Progenitor cell of endocrine pancreas (in vitro differentiated cells): ENCODE results near the gene TGFB1I1. TPM values are rescaled to one million over a fixed set of nuclear protein-coding genes. Genes with fewer than 3 reads are reported as not detected.

Experiments used
- DNase-seq: peaks from one replicate; pipeline ENCODE4 v3.0.0; 2021; ENCODE audit warnings: low spot score; ENCODE audit not compliant: unreplicated experiment
- H3K27ac Mint-ChIP-seq: 2 replicates; pipeline ENCODE4 v1.8.0; 2021; ENCODE audit warnings: mild to moderate bottlenecking, moderate library complexity, mixed read lengths
- H3K27me3 Mint-ChIP-seq: 2 replicates; pipeline ENCODE4 v1.8.0; 2021; ENCODE audit warnings: mixed read lengths
- H3K36me3 Mint-ChIP-seq: 2 replicates; pipeline ENCODE4 v1.8.0; 2022; ENCODE audit warnings: mixed read lengths; ENCODE audit not compliant: insufficient read depth
- H3K4me1 Mint-ChIP-seq: 2 replicates; pipeline ENCODE4 v1.8.0; 2021; ENCODE audit warnings: low read depth, mixed read lengths
- H3K4me3 Mint-ChIP-seq: 2 replicates; pipeline ENCODE4 v1.8.0; 2021; ENCODE audit warnings: low read depth, mild to moderate bottlenecking, moderate library complexity, mixed read lengths
- H3K9me3 Mint-ChIP-seq: 2 replicates; pipeline ENCODE4 v1.8.0; 2021; ENCODE audit warnings: low read depth, mixed read lengths
- total RNA-seq: library from RNA; stranded (reverse); gene quantifications from 2 replicates; pipeline ENCODE4 v1.2.1, GENCODE V29; 2021
- TF ChIP-seq, protein P1 (sequence below): fragments of 200-600 bp; sonication (generic); IDR thresholded peaks from one replicate; pipeline ENCODE4 v1.5.0; 2021; ENCODE audit warnings: antibody characterized with exemption, mild to moderate bottlenecking; ENCODE audit not compliant: unreplicated experiment

The TGFB1I1 gene
- total RNA-seq, 1 donor from 2014 or later, result 4.5 TPM

DNA sequence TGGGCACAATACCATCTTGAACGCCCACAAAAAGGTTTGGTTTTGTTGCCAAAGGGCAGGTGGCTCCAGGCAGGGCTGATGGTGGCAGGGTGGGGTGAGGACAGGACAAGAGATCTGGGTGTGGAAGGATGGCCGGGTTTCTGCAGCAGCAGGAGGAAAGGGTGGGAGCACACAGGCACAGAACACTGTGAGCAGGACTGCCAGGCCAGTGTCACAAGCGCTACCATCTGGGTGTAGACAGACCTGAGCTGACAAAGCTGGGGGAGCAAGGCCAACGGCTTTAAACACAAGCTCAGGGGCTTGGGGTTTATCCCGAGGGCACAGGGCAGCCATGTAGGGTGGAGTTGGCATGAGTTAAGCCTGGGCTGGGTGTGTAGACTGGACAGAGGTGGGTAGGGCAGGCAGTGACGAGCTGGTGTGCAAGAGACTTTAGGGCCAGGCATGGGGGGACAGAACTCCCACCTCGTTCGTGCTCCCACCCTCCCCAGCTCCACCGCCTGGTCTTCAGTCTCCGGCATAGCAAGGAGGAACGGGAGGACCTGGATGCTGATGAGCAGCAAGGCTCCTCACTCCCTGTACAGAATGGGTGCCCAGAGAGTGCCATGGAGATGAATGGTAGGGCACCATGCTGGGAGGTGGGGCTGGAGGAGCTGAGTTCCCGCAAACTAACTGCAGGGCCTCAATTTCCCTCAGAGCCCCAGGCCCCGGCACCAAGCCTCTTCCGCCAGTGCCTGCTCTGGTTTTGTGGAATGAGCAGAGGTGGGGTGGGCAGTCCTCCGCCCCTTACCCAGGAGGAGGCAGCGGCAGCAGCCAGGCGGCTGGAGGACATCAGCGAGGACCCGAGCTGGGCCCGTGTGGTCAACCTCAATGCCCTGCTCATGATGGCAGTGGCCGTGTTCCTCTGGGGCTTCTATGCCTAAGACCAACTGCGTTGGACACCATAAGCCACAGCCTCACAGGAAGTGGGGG, 17.9 kb downstream of the TGFB1I1 start:
- Mint-ChIP-seq H3K27ac (no peak overlapping the region), H3K36me3 (peaks cover 17% of the 10 kb centered on the region), H3K4me3 (no peak overlapping the region), H3K9me3 (no peaks in the 10 kb centered on the region), H3K27me3 (peaks cover 39% of the 10 kb centered on the region), H3K4me1 (peaks cover 6% of the 10 kb centered on the region)
- no peak for DNase-seq
- TF ChIP-seq, protein P1, sequence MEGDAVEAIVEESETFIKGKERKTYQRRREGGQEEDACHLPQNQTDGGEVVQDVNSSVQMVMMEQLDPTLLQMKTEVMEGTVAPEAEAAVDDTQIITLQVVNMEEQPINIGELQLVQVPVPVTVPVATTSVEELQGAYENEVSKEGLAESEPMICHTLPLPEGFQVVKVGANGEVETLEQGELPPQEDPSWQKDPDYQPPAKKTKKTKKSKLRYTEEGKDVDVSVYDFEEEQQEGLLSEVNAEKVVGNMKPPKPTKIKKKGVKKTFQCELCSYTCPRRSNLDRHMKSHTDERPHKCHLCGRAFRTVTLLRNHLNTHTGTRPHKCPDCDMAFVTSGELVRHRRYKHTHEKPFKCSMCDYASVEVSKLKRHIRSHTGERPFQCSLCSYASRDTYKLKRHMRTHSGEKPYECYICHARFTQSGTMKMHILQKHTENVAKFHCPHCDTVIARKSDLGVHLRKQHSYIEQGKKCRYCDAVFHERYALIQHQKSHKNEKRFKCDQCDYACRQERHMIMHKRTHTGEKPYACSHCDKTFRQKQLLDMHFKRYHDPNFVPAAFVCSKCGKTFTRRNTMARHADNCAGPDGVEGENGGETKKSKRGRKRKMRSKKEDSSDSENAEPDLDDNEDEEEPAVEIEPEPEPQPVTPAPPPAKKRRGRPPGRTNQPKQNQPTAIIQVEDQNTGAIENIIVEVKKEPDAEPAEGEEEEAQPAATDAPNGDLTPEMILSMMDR, result no peak

DNA sequence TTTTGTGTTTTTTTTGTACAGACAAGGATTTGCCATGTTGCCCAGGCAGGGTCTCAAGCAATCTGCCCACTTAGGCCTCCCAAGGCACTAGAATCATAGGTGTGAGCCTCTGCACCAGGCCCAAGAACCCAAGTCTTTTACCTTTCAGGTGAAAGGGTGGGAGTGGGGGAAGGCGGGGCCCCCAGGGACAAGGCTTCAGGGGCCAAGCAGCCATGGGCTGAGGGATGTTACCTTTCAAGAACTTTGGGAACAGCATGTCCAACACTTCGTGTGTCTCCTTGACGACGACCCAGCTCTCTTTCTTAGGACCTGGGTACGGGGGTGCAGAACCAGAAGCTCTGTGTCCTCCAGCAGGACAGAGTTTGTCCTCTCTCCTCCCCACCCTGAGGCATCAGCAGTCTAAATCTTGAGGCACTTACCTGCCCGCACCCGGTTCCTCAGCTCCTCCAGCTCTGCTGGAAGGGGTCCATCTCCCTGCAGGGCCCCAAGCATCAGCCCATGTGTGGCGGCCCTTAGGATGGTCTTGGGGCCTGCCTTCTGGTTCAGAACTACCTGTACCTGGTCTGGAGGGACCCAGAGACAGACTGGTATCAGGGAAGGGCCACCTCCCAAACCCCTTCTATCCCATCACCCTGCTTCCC, 19.9 kb downstream of the TGFB1I1 start:
- no peak overlapping the region for H3K27ac Mint-ChIP-seq
- peaks cover 20% of the 10 kb centered on the region for H3K27me3 Mint-ChIP-seq
- no peak for DNase-seq
- peaks cover 3% of the 10 kb centered on the region for H3K4me1 Mint-ChIP-seq
- no peak overlapping the region for H3K4me3 Mint-ChIP-seq
- H3K9me3 Mint-ChIP-seq, result no peaks in the 10 kb centered on the region
- peaks cover 17% of the 10 kb centered on the region for H3K36me3 Mint-ChIP-seq
- TF ChIP-seq, protein P1, result no peak

- H3K4me3 Mint-ChIP-seq, result no peak overlapping the region
- DNase-seq, result no peak
- H3K4me1 Mint-ChIP-seq, result no peaks in the 10 kb centered on the region
- H3K36me3 Mint-ChIP-seq, result peaks cover 23% of the 10 kb centered on the region
- H3K9me3 Mint-ChIP-seq, result no peaks in the 10 kb centered on the region
- no peak overlapping the region for H3K27ac Mint-ChIP-seq
- TF ChIP-seq, protein P1, result no peak
- peaks cover 11% of the 10 kb centered on the region for H3K27me3 Mint-ChIP-seq
Observed at GRCh38 chr16:31493506-31494125, 21.7 kb downstream of the TGFB1I1 start.

- H3K36me3 Mint-ChIP-seq, result peaks cover 16% of the 10 kb centered on the region
- no peaks in the 10 kb centered on the region for H3K4me1 Mint-ChIP-seq
- H3K4me3 Mint-ChIP-seq, result no peak overlapping the region
- H3K27ac Mint-ChIP-seq, result no peak overlapping the region
- H3K9me3 Mint-ChIP-seq, result no peaks in the 10 kb centered on the region
- no peak for DNase-seq
- H3K27me3 Mint-ChIP-seq, result no peaks in the 10 kb centered on the region
- TF ChIP-seq, protein P1, result no peak
Observed at GRCh38 chr16:31496670-31497069, 24.7 kb downstream of the TGFB1I1 start.

GRCh38 chr16:31498493-31498892, 26.5 kb downstream of the TGFB1I1 start:
- H3K36me3 Mint-ChIP-seq, result peaks cover 10% of the 10 kb centered on the region
- H3K27me3 Mint-ChIP-seq, result no peaks in the 10 kb centered on the region
- no peak for DNase-seq
- no peak overlapping the region for H3K27ac Mint-ChIP-seq
- TF ChIP-seq, protein P1, result no peak
- no peaks in the 10 kb centered on the region for H3K9me3 Mint-ChIP-seq
- no peaks in the 10 kb centered on the region for H3K4me1 Mint-ChIP-seq
- no peak overlapping the region for H3K4me3 Mint-ChIP-seq
